Activated T-cell treated with anti-CD3 and anti-CD28 coated beads, Interleukin-2, amount 50 U/mL, for 48 hours (primary cell): ENCODE measurements around the gene CYB561D1.

Experiments used
- DNase-seq, 2 experiments: peaks; one replicate each; pipeline ENCODE4 v3.0.0-alpha.2; 2020

The CYB561D1 gene

DNA sequence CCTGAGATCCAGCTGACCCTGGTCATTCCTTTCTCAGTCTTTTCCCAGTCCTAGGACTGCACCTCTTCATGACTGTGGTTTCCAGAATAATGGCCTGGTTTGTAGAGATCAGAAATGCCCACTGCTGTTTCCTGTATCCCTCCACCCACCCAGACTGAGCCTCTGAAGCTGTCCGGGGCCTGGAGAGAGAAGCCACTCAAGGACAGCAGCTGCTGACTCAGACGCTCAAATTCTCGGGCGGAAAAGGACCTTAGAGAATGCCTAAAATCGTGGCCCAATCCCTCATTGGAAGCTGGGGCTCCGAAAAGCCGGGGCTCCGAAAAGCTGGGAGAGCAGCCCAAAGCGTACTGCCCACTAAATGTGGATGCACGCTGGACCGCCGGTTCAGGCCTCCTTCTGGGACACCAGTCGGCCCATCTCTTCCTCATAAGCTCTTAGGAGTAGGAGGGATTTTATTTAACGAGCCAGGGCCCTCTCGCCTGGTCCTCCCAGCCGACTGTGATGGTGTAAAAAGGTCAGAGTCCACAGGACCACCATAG lies 38.0 kb downstream of the CYB561D1 start:
- DNase-seq = no peak

DNA sequence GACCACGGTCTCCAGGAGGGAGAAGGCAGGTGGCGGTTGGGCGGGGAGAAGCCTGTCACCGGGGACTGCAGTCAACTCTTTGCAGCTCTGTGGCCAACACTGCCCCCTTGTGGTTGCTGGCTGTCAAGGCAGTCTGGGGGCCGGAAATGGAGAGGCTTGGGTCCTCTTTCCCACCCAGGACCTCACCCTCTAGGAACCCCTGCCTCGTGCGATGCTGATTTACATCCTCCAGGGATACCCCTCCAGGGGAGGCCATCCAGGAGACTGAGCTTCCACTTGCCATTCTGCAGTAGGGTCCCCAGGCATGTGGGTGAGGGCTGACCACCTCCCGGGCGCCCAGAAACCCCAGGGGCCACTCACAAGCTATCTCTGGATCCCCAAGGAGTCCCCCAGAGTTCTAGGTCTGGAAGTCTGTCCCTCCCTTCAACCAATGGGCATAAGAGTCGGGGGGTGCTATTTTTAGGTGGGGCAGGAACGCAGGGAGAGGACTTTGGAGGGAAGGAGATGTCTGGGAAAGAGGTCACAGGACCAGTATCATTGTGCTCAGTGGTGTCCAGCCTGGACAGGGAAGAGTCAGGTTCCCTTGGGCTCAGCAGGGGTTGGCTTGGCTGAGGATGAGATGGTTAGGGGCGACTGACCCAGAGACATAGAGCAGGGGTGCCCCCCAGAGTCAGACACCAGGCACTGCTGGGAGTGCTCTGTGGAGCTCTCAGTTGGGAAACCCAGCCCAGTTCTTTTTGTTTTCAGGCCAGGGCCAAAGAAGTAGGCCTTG lies 38.7 kb downstream of the CYB561D1 start:
- DNase-seq = peak; percentile 96 to 98

- peak in 1 of 2 experiments; percentile 12 for DNase-seq
Observed at GRCh38 chr1:109534307-109534858, 40.5 kb downstream of the CYB561D1 start.

DNA sequence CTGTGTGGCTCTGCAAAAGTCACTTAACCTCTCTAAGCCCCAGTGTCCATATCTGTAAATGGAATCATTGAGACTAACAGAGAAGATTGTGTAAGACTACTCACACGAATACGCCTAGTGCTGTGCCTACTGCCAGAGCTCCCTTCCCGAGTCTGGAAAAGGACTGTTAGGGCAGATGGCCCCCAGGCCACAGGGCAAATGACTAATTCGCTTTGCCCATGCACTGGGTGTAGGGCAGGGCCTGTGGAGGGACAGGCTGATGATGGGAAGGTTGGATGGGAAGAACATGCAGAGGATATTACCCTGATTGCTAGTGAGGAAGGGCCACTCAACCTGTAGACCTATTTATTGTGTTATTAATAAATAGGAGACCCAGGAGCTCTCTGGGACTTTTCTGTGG lies 41.6 kb downstream of the CYB561D1 start:
- DNase-seq = peak in 1 of 2 experiments; percentile 12

GRCh38 chr1:109535971-109536491 lies 42.1 kb downstream of the CYB561D1 start:
- DNase-seq = no peak

DNA sequence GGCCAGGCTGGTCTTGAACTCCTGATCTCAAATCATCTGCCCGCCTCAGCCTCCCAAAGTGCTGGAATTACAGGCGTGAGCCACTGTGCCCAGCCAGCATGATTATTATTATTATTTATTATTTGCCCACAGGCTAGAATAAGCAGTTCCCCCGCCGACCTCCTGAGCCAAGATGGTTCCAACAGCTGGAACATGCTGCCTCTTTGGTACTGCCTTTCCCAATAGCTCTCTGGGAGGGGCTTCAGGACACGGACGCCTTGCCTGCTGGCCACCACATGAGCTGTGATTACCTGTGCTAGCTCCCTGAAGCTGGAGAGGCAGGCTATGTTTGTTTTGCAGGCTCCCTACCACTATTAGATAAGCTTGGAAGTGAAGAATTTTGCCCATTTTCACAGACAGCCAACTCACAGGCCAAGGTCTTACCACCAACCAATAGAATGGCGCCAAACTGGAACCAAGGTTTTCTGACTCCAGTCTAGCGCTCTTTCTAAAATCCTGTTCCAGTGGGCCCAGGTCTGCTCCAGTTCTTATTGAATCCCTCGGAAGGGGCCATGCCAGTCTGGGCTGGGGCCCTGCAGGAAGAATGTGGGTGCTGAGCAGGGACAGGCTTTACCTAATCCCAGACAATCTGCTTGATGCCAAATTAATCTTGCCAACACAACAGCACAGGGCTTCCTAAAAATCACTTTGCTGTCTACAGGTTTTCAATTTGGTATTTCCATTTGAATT lies 43.7 kb downstream of the CYB561D1 start:
- DNase-seq = peak in 1 of 2 experiments; percentile 10

DNA sequence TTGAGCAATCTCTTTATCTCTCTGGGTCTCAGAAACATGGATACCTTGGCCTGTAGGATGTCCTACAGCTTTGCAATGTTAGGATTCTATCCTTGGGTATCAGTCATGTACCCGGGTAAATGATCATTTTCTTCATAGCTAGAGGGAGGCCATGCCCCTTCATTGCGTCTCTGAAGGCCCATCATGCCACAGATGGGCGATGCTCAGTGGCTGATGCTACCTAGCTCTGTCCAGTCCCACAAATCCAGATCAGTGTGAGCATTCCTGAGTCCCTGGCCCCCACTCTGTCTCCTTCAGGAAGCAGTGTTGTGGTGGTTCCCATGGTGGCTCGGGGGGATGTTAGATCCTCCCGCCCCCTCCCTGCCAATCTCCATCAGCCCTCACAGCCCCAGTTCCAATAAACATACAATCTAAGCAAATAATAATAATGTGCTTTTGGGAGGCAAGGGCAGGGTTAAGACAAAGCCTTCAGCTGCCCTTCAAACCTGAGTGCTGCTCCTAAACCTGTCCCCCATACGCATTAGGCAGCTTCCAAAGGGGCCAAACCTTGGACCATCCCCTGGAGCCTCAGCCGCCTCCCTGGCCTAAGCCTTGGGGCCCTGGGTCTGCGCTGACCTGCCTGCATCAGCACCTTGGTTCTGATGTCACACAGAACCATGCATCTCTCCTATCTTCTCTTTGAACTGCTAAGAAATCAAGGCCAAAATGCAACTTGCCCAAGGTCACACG lies 45.1 kb downstream of the CYB561D1 start:
- DNase-seq = no peak

DNA sequence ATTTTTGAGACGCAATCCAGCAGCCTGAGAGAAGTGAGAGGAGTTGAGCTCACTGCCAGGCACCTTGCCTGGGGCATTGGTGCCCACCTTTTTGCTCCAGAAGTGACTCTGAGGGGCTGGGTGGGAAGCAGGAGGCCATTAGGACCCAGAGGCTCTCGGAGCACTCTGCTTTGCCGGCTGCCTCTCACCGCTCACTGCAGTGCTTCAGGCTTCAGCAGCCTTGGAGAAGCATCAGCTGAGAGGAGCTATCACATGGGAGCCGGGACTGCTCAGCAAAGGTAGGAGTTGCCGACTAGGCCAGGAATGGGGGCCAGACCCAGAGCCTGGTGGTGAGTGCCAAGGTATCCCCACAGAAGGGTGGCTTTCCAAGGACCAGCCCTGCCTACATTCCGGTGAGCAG lies 45.8 kb downstream of the CYB561D1 start, which contains the start of gene GPR61:
TSS of gene GPR61 (plus strand) at position 197 of the 400 bp plus-strand sequence. CDS start 3,151 bp downstream, outside the sequence.
- no peak for DNase-seq

DNA sequence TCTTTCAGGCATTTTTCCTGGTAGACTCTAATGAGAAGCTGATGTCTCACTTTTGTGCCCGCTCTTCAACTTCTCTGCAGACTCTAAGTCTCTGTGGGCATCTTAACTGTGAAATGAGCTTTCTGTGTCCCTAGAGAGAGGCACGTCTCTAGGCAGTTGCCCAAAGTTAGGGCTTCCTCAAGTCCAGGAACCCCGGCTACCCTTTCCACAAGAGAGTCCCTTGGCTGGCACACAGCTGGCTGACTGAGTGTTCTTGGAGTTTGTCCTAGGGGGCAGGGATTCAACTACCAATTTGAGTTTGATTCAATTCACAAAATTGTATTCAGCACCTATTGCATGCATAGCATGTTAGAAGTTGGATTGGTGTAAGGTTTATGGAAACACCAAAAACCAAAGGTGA lies 47.2 kb downstream of the CYB561D1 start:
- no peak for DNase-seq

- no peak for DNase-seq
Observed at GRCh38 chr1:109542657-109543056, 48.8 kb downstream of the CYB561D1 start.

DNA sequence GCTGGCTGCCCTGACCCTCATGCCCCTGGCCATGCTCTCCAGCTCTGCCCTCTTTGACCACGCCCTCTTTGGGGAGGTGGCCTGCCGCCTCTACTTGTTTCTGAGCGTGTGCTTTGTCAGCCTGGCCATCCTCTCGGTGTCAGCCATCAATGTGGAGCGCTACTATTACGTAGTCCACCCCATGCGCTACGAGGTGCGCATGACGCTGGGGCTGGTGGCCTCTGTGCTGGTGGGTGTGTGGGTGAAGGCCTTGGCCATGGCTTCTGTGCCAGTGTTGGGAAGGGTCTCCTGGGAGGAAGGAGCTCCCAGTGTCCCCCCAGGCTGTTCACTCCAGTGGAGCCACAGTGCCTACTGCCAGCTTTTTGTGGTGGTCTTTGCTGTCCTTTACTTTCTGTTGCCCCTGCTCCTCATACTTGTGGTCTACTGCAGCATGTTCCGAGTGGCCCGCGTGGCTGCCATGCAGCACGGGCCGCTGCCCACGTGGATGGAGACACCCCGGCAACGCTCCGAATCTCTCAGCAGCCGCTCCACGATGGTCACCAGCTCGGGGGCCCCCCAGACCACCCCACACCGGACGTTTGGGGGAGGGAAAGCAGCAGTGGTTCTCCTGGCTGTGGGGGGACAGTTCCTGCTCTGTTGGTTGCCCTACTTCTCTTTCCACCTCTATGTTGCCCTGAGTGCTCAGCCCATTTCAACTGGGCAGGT lies 49.5 kb downstream of the CYB561D1 start:
- DNase-seq = no peak

- peak in 1 of 2 experiments; percentile 13 for DNase-seq
Observed at GRCh38 chr1:109543988-109544735, 50.3 kb downstream of the CYB561D1 start.

DNA sequence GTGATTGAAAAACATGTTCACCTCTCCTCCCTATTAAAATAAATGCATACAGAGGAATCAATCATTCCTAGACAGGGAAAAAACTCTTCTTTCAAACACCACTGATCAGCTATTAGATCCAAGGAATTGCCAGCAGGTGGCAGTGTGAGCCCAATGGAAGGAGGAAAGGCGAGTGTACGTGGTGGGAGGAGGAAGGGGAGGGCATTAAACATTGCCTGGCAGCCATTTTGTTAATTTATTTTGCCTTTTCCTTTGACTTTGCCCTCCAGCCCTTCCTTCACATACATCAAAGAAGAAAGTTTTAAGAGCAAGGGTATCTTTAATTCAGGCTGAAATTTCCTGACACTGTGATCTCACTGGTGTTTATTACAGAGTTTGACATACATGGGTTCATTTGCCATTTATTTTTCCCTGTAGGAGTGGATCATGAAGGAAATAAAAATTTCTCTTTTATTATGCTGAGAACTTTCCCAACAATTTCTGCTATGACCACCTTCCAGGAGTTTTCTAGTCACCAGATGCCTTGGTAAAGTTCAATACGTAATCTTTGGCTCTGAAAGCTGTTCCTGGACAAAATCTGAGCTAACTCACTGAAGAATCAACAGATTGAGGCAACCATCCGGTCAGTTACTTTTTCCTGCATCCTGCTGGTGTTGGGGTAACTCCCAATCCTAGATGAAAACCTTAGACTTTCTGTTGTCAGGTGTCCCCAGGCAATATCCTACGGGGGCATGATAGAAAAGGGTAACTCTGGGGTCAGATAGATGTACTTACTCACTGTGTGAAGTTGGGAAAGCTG lies 52.6 kb downstream of the CYB561D1 start:
- DNase-seq = peak; percentile 90 to 93

GRCh38 chr1:109547463-109548320 lies 53.8 kb downstream of the CYB561D1 start:
- DNase-seq = no peak

DNA sequence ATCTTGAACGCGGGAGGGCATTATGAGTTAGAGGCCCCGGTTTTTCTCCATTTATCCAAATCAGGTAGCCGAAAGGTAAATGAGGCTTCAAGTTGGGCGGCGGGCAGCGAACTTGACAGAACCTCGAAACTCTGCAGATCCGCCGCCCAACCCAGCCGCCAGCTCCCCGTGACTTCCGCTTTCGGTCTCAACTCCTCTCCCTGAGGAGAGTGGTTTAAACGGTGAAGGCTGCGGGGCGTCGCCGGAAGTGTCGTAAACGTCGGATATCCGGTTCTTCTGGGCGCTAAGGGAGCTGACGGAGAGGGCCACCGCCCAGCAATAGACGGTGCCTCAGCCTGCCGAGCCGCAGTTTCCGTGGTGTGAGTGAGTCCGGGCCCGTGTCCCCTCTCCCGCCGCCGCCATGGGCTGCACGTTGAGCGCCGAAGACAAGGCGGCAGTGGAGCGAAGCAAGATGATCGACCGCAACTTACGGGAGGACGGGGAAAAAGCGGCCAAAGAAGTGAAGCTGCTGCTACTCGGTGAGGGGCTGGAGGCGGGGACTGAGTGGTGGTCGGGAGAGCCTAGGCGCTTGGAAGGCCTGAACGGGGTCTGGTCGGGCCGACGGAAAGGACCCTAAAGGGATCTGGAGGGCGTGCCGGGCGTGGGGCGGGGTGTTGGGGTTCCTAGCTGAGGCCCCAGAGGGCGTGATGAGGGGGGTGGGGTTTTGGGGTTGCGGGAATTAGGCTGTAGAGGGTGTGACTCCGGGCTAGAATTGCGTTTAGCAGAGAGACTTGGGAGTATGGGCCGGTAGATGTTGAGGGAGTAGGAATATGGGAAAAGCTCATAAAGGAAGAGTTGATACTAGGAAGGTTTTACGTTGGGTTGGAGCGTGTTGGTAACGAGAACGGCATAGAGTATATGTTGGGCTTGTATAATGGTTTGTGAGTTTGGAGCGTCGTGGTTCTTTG lies 54.7 kb downstream of the CYB561D1 start, which contains the start of gene GNAI3:
TSS of gene GNAI3 (plus strand) at position 295 of the 947 bp plus-strand sequence. CDS start at position 401, 106 bp downstream.
- DNase-seq = peak; percentile 96
